K562 (cell line): Measurements from ENCODE around the gene ATF4. TPM values are rescaled to one million over a fixed set of nuclear protein-coding genes. Genes with fewer than 3 reads are reported as not detected.

Experiments used
- ATAC-seq: fragments of 200-7000 bp; cut with Tn5 transposase; 3 replicates; pipeline ENCODE4 v1.9.1; 2020; ENCODE audit warnings: moderate library complexity
- BruUV-seq: library from RNA; stranded (reverse); fragments of 400-500 nt; replicated peaks from 2 replicates; lab custom pipeline; 2021; lab: Mats Ljungman, UMichigan
- CTCF ChIA-PET: fragments of 300-600 bp; formaldehyde crosslinking; extraction: SDS; loops from one replicate; lab custom pipeline; 2021; ENCODE audit warnings: low intra/inter-chr PET ratio; lab: Yijun Ruan, JAX
- POLR2A ChIA-PET: fragments of 300-600, 350-650 bp; sonication (Branson Sonifier 250); formaldehyde crosslinking; extraction: SDS; loops from one replicate; lab custom pipeline; 2021; ENCODE audit warnings: antibody characterized with exemption, inconsistent platforms; lab: Yijun Ruan, JAX
- DNase-seq, 4 experiments: peaks; one replicate each; pipeline versions ENCODE4 v3.0.0 to v3.0.0-alpha.2; 2011 to 2018; ENCODE audit warnings: low spot score in 3 of 4, mixed read lengths in 3 of 4; ENCODE audit errors: extremely low read depth in 1 of 4
- FAIRE-seq: peaks from 2 replicates; lab custom pipeline; 2011; peaks lifted over from hg19 to GRCh38; lab: Jason Lieb, UNC
- H2AFZ ChIP-seq: 2 replicates; pipeline ENCODE4 v1.6.0; 2011; ENCODE audit warnings: low read depth, low read length, control low read depth, inconsistent platforms
- H3K27ac ChIP-seq: fragments of 200-600 bp; 3 replicates; pipeline ENCODE4 v1.8.0; 2011; ENCODE audit warnings: low read depth, mild to moderate bottlenecking, control low read depth, inconsistent platforms, low read length, moderate library complexity, mixed read lengths; ENCODE audit errors: extremely low read depth
- H3K27me3 ChIP-seq, 2 experiments: fragments of 300-600 bp in 1 of 2; 2 replicates in 1 of 2; 3 replicates in 1 of 2; pipeline versions ENCODE4 v1.6.0 to v1.8.0; 2011; ENCODE audit warnings: inconsistent platforms in 2 of 2, low read length in 2 of 2, mild to moderate bottlenecking in 1 of 2, mixed read lengths in 1 of 2, moderate library complexity in 1 of 2; ENCODE audit not compliant: control insufficient read depth in 2 of 2, insufficient read depth in 2 of 2
- H3K36me3 ChIP-seq: fragments of 300-600 bp; 3 replicates; pipeline ENCODE4 v1.8.0; 2011; ENCODE audit warnings: mild to moderate bottlenecking, low read length, inconsistent platforms; ENCODE audit not compliant: control insufficient read depth, insufficient read depth
- H3K4me1 ChIP-seq, 2 experiments: fragments of 200-600 bp in 1 of 2; replicated peaks in 1 of 2; 2 replicates in 1 of 2; 3 replicates in 1 of 2; pipeline versions ENCODE4 v1.5.1 to v1.8.0; 2011; ENCODE audit warnings: inconsistent platforms in 2 of 2, low read length in 2 of 2, mild to moderate bottlenecking in 1 of 2, mixed read lengths in 1 of 2, moderate library complexity in 1 of 2; ENCODE audit not compliant: control insufficient read depth in 2 of 2, insufficient read depth in 2 of 2
- H3K4me2 ChIP-seq: 2 replicates; pipeline ENCODE4 v1.6.1; 2011; ENCODE audit warnings: low read length, control low read depth, inconsistent platforms, mixed read lengths; ENCODE audit not compliant: insufficient read depth
- H3K4me3 ChIP-seq: fragments of 200-600 bp; sonication (generic), shearing (Covaris generic); 2 replicates; pipeline ENCODE4 v1.5.1; 2016; ENCODE audit warnings: control low read depth, inconsistent platforms
- H3K79me2 ChIP-seq: fragments of 200-600 bp; 3 replicates; pipeline ENCODE4 v1.8.0; 2011; ENCODE audit warnings: low read length, inconsistent platforms; ENCODE audit not compliant: control insufficient read depth, insufficient read depth
- H3K9ac ChIP-seq, 2 experiments: 2 replicates each; pipeline versions ENCODE4 v1.6.0 to v1.6.1; 2011; ENCODE audit warnings: low read depth in 2 of 2, low read length in 2 of 2, control low read depth in 1 of 2, inconsistent platforms in 1 of 2, mild to moderate bottlenecking in 1 of 2, mixed read lengths in 1 of 2; ENCODE audit not compliant: insufficient read depth in 1 of 2
- H3K9me1 ChIP-seq: one replicate; pipeline ENCODE4 v1.6.0; 2011; ENCODE audit warnings: inconsistent platforms, mild to moderate bottlenecking, low read length, moderate library complexity; ENCODE audit not compliant: control insufficient read depth, insufficient read depth
- H3K9me3 ChIP-seq: replicated peaks from 2 replicates; pipeline ENCODE4 v1.5.1; 2011; ENCODE audit warnings: low read depth, low read length, inconsistent platforms; ENCODE audit not compliant: control insufficient read depth, insufficient read depth
- H4K20me1 ChIP-seq: replicated peaks from 2 replicates; pipeline ENCODE4 v1.6.1; 2011; ENCODE audit warnings: low read length, inconsistent platforms, mixed read lengths; ENCODE audit not compliant: control insufficient read depth, insufficient read depth
- CTBP1 ChIP-seq: fragments of 450-650 bp; IDR thresholded peaks from 2 replicates; pipeline ENCODE4 v1.6.1; 2016; ENCODE audit warnings: borderline replicate concordance
- CTCF ChIP-seq, 3 experiments: IDR thresholded peaks in 2 of 3; conservative IDR thresholded peaks in 1 of 3; 2 replicates each; pipeline ENCODE4 v1.5.1; 2011 to 2012; ENCODE audit warnings: low read length in 3 of 3, mild to moderate bottlenecking in 3 of 3, control low read depth in 2 of 3, improper control_type of control experiment in 1 of 3, inconsistent platforms in 1 of 3, low read depth in 1 of 3, mixed read lengths in 1 of 3, moderate library complexity in 1 of 3; ENCODE audit not compliant: insufficient read depth in 2 of 3
- MCM3 ChIP-seq: fragments of 450-650 bp; IDR thresholded peaks from 2 replicates; pipeline ENCODE4 v1.6.1; 2016
- MCM7 ChIP-seq, 2 experiments: fragments of 450-650 bp; IDR thresholded peaks; 2 replicates each; pipeline ENCODE4 v1.6.1; 2016 to 2018
- NRF1 ChIP-seq, 2 experiments: fragments of 450-650 bp; IDR thresholded peaks in 1 of 2; conservative IDR thresholded peaks in 1 of 2; 2 replicates each; pipeline ENCODE4 v1.6.1; 2014; ENCODE audit warnings: mild to moderate bottlenecking in 2 of 2
- POLR2G ChIP-seq: fragments of 200-400 bp; formaldehyde crosslinking; IDR thresholded peaks from 2 replicates; pipeline ENCODE4 v1.6.1; 2017; ENCODE audit warnings: low read depth, mild to moderate bottlenecking, antibody characterized with exemption, low read length, moderate library complexity
- RERE ChIP-seq: sonication (generic); formaldehyde crosslinking; IDR thresholded peaks from 2 replicates; pipeline ENCODE4 v1.8.0; 2023; ENCODE audit warnings: missing genetic modification reagents, mild to moderate bottlenecking, borderline replicate concordance
- WGBS: fragments of 100-300 bp; shearing (Covaris generic); methylation state at CpG from one replicate; pipeline ENCODE4 v1.1.6; 2016; ENCODE audit warnings: low coverage, mixed read lengths; ENCODE audit not compliant: insufficient coverage; ENCODE audit errors: missing lambda C conversion rate; 5-methylcytosine and 5-hydroxymethylcytosine counted together
- in situ Hi-C: fragments of 300-500 bp; cut with MboI; formaldehyde crosslinking; loops from 4 replicates; pipeline ENCODE4 v1.15.0; 2018; ENCODE audit warnings: inconsistent platforms, mixed read lengths
- intact Hi-C: fragments of 100-400 bp; cut with micrococcal nuclease; formaldehyde crosslinking; loops from 2 replicates; pipeline ENCODE4 v1.14.2; 2022
- polyA plus RNA-seq, 8 experiments: library from polyadenylated mRNA; depleted of rRNA in 4 of 8; stranded (reverse) in 5 of 8; unstranded in 3 of 8; fragments of >200 nt; fragmentation: Nextera tagmentation in 2 of 8; fragmentation: Illumina TruSeq in 1 of 8; extraction: Ambion mirVana in 2 of 8; extraction: Trizol in 1 of 8; gene quantifications; 2 replicates each; pipeline versions ENCODE4 v1.2.1 to v1.2.3, GENCODE V29; 2011 to 2014; ENCODE audit warnings: inconsistent platforms in 1 of 8, missing spikeins in 1 of 8
- total RNA-seq, 7 experiments: library from RNA; depleted of rRNA in 6 of 7; stranded (reverse); fragments of >200 nt in 6 of 7; fragmentation: Illumina TruSeq in 2 of 7; extraction: Trizol in 2 of 7; gene quantifications; 2 replicates each; pipeline versions ENCODE4 v1.2.1 to v1.2.3, GENCODE V29; 2011 to 2021; ENCODE audit warnings: low replicate concordance in 1 of 7

Gene ATF4
- total and polyA plus RNA-seq, 9 of the 15 experiments (the other 6 are each of a cell fraction or from before 2014, with no cell fraction given): 93.1 to 723 (median 355) TPM

GRCh38 chr22:39486951-39487825 is 33.2 kb upstream of the ATF4 start:
- Histone ChIP-seq H3K9me1 (no peaks in the 10 kb centered on the region), H3K27me3 (no peaks in the 10 kb centered on the region), H2AFZ (no peak overlapping the region), H3K36me3 (peaks cover 10% of the 10 kb centered on the region; the same call in 1 of the 3 replicates), H3K79me2 (peaks cover 26% of the 10 kb centered on the region; the same call in 2 of the 3 replicates), H4K20me1 (no peaks in the 10 kb centered on the region), H3K4me3 (no peak overlapping the region), H3K4me2 (peak overlapping the region; percentile 37), H3K4me1 (peaks cover 29 to 53% of the 10 kb centered on the region in 2 experiments), H3K9me3 (no peaks in the 10 kb centered on the region), H3K27ac (peak overlapping the region; percentile 44; the same call in 2 of the 3 replicates), H3K9ac (peak overlapping the region; percentile 20 to 32; a peak in 3 of 4 replicates)
- peak; percentile 20 to 25 (median 22); a peak in 4 of 6 replicates for TF ChIP-seq CTCF (IDR thresholded peaks at IDR 0.05 in 2 of 3, conservative IDR thresholded peaks at IDR 0.05 in 1 of 3; ENCODE audit: insufficient read depth in 2 of 3, low read depth in 1 of 3, low read length in 3 of 3)
- TF ChIP-seq MCM3: no peak
- no peak for TF ChIP-seq RERE (CRISPR knock-in tag)
- peak; percentile 20; the same call in 1 of the 2 replicates for TF ChIP-seq POLR2G
- no peak for TF ChIP-seq MCM7 (IDR thresholded peaks at IDR 0.05)
- 0 out of 2 replicates have a peak, but pooled peaks have one; percentile 25 for TF ChIP-seq CTBP1
- TF ChIP-seq NRF1 (conservative IDR thresholded peaks at IDR 0.05 in 1 of 2, IDR thresholded peaks at IDR 0.05 in 1 of 2): 0 out of 4 replicates have a peak, but pooled peaks of 1 of the 2 experiments have one; percentile 26
- peak; percentile 67 for ATAC-seq
- 58% methylated on average over 23 of the region's 45 CpGs for WGBS
- BruUV-seq: no TSS peak
- ChIA-PET CTCF (interaction anchor here (0.7 kb wide), 1 partner anchor 42 kb away, joined by 3 read pairs; no protein-coding TSS in a partner anchor), POLR2A (interaction anchor here (0.6 to 1.5 kb wide), 5 partner anchors 9 to 169 kb away, joined by 3 to 4 read pairs (median 3); partner anchors contain the start of gene RPL3)
- intact Hi-C loops (loop anchor here (2.0 kb wide), 1 partner anchor 22 kb away; no protein-coding TSS in a partner anchor), in situ Hi-C loops (no loop called here)
- DNase-seq: peak; percentile 57 to 77 (median 62)
- FAIRE-seq: peak; percentile 87
